ENCODE results near the gene FRRS1. TPM values are rescaled to one million over a fixed set of nuclear protein-coding genes. Genes with fewer than 3 reads are reported as not detected.

The FRRS1 gene
- total RNA-seq, 1 experiment from 2014 or later: 7.2 TPM

GRCh38 chr1:99707535-99708142 lies 58.8 kb downstream of the FRRS1 start:
- Mint-ChIP-seq H3K4me1 (ENCODE audit: insufficient read depth, unreplicated experiment) (no peaks in the 10 kb centered on the region), H3K27ac (ENCODE audit: low read depth, unreplicated experiment) (no peak overlapping the region), H3K4me3 (ENCODE audit: unreplicated experiment) (no peak overlapping the region), H3K36me3 (ENCODE audit: insufficient read depth, unreplicated experiment) (peaks cover 7% of the 10 kb centered on the region), H3K9me3 (ENCODE audit: unreplicated experiment) (no peaks in the 10 kb centered on the region), H3K27me3 (ENCODE audit: insufficient read depth, unreplicated experiment) (no peaks in the 10 kb centered on the region)
- BruUV-seq (replicated peaks): no TSS peak
- peak; percentile 73 for DNase-seq (ENCODE audit: unreplicated experiment)
- ChIA-PET CTCF (interaction anchor here (0.6 to 4.2 kb wide), 25 partner anchors 11 to 957 kb away, joined by 3 to 37 read pairs (median 3); no protein-coding TSS in a partner anchor), POLR2A (interaction anchor here (0.9 to 1.0 kb wide), 2 partner anchors 14 to 227 kb away, joined by 4 read pairs; no protein-coding TSS in a partner anchor)
- peak; percentile 84 for TF ChIP-seq CTCF (IDR thresholded peaks at IDR 0.05; ENCODE audit: unreplicated experiment)
- intact Hi-C loops (cut with micrococcal nuclease): loop anchor here (1.0 to 10.0 kb wide), 7 partner anchors 210 to 958 kb away; no protein-coding TSS in a partner anchor

- POLR2A ChIA-PET: no interaction called here
Observed at GRCh38 chr1:99705385-99705784, 61.0 kb downstream of the FRRS1 start.

GRCh38 chr1:99704356-99704816 lies 62.0 kb downstream of the FRRS1 start:
- BruUV-seq (replicated peaks): no TSS peak
- H3K27ac Mint-ChIP-seq (ENCODE audit: low read depth, unreplicated experiment): no peak overlapping the region
- no peaks in the 10 kb centered on the region for H3K9me3 Mint-ChIP-seq (ENCODE audit: unreplicated experiment)
- DNase-seq (ENCODE audit: unreplicated experiment): no peak
- H3K4me1 Mint-ChIP-seq (ENCODE audit: insufficient read depth, unreplicated experiment): no peaks in the 10 kb centered on the region
- intact Hi-C loops (cut with micrococcal nuclease): loop anchor here (10.0 kb wide), 1 partner anchor 820 kb away; no protein-coding TSS in a partner anchor
- H3K27me3 Mint-ChIP-seq (ENCODE audit: insufficient read depth, unreplicated experiment): no peaks in the 10 kb centered on the region
- ChIA-PET CTCF (interaction anchor here (0.7 to 4.2 kb wide), 11 partner anchors 11 to 910 kb away, joined by 3 to 37 read pairs (median 6); no protein-coding TSS in a partner anchor), POLR2A (interaction anchor here (0.6 kb wide), 1 partner anchor 34 kb away, joined by 4 read pairs; no protein-coding TSS in a partner anchor)
- no peak for TF ChIP-seq CTCF (IDR thresholded peaks at IDR 0.05; ENCODE audit: unreplicated experiment)
- peaks cover 7% of the 10 kb centered on the region for H3K36me3 Mint-ChIP-seq (ENCODE audit: insufficient read depth, unreplicated experiment)
- H3K4me3 Mint-ChIP-seq (ENCODE audit: unreplicated experiment): no peak overlapping the region

More at GRCh38 chr1:99705385-99705784, 61.0 kb downstream of the FRRS1 start:
- intact Hi-C loops (cut with micrococcal nuclease): loop anchor here (5.0 to 10.0 kb wide), 3 partner anchors 208 to 821 kb away; no protein-coding TSS in a partner anchor
- Mint-ChIP-seq H3K4me1 (ENCODE audit: insufficient read depth, unreplicated experiment) (no peaks in the 10 kb centered on the region), H3K27me3 (ENCODE audit: insufficient read depth, unreplicated experiment) (no peaks in the 10 kb centered on the region), H3K36me3 (ENCODE audit: insufficient read depth, unreplicated experiment) (peaks cover 7% of the 10 kb centered on the region), H3K4me3 (ENCODE audit: unreplicated experiment) (no peak overlapping the region), H3K27ac (ENCODE audit: low read depth, unreplicated experiment) (no peak overlapping the region), H3K9me3 (ENCODE audit: unreplicated experiment) (no peaks in the 10 kb centered on the region)
- BruUV-seq (replicated peaks): no TSS peak
- no peak for TF ChIP-seq CTCF (IDR thresholded peaks at IDR 0.05; ENCODE audit: unreplicated experiment)
- no peak for DNase-seq (ENCODE audit: unreplicated experiment)
- CTCF ChIA-PET: interaction anchor here (0.7 to 4.2 kb wide), 10 partner anchors 12 to 911 kb away, joined by 3 to 37 read pairs (median 6); no protein-coding TSS in a partner anchor

GRCh38 chr1:99702221-99702620 lies 64.2 kb downstream of the FRRS1 start:
- Mint-ChIP-seq H3K27me3 (ENCODE audit: insufficient read depth, unreplicated experiment) (no peaks in the 10 kb centered on the region), H3K36me3 (ENCODE audit: insufficient read depth, unreplicated experiment) (no peaks in the 10 kb centered on the region), H3K9me3 (ENCODE audit: unreplicated experiment) (no peaks in the 10 kb centered on the region), H3K4me3 (ENCODE audit: unreplicated experiment) (no peak overlapping the region), H3K4me1 (ENCODE audit: insufficient read depth, unreplicated experiment) (no peaks in the 10 kb centered on the region), H3K27ac (ENCODE audit: low read depth, unreplicated experiment) (no peak overlapping the region)
- BruUV-seq (replicated peaks): no TSS peak
- POLR2A ChIA-PET: no interaction called here
- TF ChIP-seq CTCF (IDR thresholded peaks at IDR 0.05; ENCODE audit: unreplicated experiment): no peak
- no peak for DNase-seq (ENCODE audit: unreplicated experiment)
- CTCF ChIA-PET: no interaction called here
- intact Hi-C loops (cut with micrococcal nuclease): loop anchor here (10.0 kb wide), 1 partner anchor 817 kb away; no protein-coding TSS in a partner anchor
